ENCODE measurements around the gene TGFB2. TPM values are rescaled to one million over a fixed set of nuclear protein-coding genes. Genes with fewer than 3 reads are reported as not detected.

The TGFB2 gene
- polyA plus RNA-seq, 1 experiment: 4.8 TPM

DNA sequence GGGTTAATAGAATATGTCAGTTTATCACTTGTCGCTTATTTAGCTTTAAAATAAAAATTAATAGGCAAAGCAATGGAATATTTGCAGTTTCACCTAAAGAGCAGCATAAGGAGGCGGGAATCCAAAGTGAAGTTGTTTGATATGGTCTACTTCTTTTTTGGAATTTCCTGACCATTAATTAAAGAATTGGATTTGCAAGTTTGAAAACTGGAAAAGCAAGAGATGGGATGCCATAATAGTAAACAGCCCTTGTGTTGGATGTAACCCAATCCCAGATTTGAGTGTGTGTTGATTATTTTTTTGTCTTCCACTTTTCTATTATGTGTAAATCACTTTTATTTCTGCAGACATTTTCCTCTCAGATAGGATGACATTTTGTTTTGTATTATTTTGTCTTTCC is 98.1 kb downstream of the TGFB2 start:
- no peak for DNase-seq (ENCODE audit: low read depth)
- TF ChIP-seq, protein P1, sequence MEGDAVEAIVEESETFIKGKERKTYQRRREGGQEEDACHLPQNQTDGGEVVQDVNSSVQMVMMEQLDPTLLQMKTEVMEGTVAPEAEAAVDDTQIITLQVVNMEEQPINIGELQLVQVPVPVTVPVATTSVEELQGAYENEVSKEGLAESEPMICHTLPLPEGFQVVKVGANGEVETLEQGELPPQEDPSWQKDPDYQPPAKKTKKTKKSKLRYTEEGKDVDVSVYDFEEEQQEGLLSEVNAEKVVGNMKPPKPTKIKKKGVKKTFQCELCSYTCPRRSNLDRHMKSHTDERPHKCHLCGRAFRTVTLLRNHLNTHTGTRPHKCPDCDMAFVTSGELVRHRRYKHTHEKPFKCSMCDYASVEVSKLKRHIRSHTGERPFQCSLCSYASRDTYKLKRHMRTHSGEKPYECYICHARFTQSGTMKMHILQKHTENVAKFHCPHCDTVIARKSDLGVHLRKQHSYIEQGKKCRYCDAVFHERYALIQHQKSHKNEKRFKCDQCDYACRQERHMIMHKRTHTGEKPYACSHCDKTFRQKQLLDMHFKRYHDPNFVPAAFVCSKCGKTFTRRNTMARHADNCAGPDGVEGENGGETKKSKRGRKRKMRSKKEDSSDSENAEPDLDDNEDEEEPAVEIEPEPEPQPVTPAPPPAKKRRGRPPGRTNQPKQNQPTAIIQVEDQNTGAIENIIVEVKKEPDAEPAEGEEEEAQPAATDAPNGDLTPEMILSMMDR (IDR thresholded peaks at IDR 0.05; ENCODE audit: insufficient read depth, low read depth, low read length): no peak
- no peaks in the 10 kb centered on the region for H3K36me3 ChIP-seq (ENCODE audit: control insufficient read depth, insufficient read depth, low read length)
- H3K27me3 ChIP-seq (ENCODE audit: control insufficient read depth, insufficient read depth, low read length): no peaks in the 10 kb centered on the region
- H3K4me3 ChIP-seq (ENCODE audit: low read depth, low read length): no peak overlapping the region
- ChIA-PET POLR2A (no interaction called here), CTCF (no interaction called here)

- TF ChIP-seq, protein P1 (IDR thresholded peaks at IDR 0.05; ENCODE audit: insufficient read depth, low read depth, low read length): no peak
- ChIA-PET POLR2A (no interaction called here), CTCF (no interaction called here)
- no peak for DNase-seq (ENCODE audit: low read depth)
- Histone ChIP-seq H3K4me3 (ENCODE audit: low read depth, low read length) (no peak overlapping the region), H3K27me3 (ENCODE audit: control insufficient read depth, insufficient read depth, low read length) (no peaks in the 10 kb centered on the region), H3K36me3 (ENCODE audit: control insufficient read depth, insufficient read depth, low read length) (no peaks in the 10 kb centered on the region)
These were observed 99.0 kb downstream of the TGFB2 start for GRCh38 chr1:218444173-218444572.

DNA sequence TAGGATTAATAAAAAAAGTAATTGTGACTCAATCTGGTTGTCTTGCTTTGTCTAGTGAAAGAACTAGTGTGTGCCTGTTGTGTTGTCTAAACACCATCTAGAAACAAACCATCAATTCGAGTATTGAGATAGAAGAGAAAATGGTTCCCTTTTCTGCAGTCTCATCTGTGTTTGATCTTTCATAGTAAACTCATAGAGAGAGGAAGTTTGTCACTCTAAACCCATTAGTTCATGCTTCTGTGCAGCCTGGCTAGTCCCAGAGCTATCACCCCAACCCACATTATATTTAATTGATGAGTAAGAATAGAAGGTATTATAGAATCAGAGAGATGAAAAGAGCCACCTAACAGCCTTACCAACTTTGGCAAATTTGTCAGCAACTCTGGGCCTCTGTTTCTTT is 99.5 kb downstream of the TGFB2 start:
- no peaks in the 10 kb centered on the region for H3K36me3 ChIP-seq (ENCODE audit: control insufficient read depth, insufficient read depth, low read length)
- DNase-seq (ENCODE audit: low read depth): no peak
- ChIA-PET POLR2A (no interaction called here), CTCF (no interaction called here)
- H3K4me3 ChIP-seq (ENCODE audit: low read depth, low read length): no peak overlapping the region
- TF ChIP-seq, protein P1 (IDR thresholded peaks at IDR 0.05; ENCODE audit: insufficient read depth, low read depth, low read length): no peak
- no peaks in the 10 kb centered on the region for H3K27me3 ChIP-seq (ENCODE audit: control insufficient read depth, insufficient read depth, low read length)

- ChIA-PET POLR2A (interaction anchor here (0.7 kb wide), 1 partner anchor 13 kb away, joined by 3 read pairs; no protein-coding TSS in a partner anchor), CTCF (interaction anchor here (1.7 kb wide), 1 partner anchor 13 kb away, joined by 5 read pairs; no protein-coding TSS in a partner anchor)
- TF ChIP-seq, protein P1 (IDR thresholded peaks at IDR 0.05; ENCODE audit: insufficient read depth, low read depth, low read length): no peak
- Histone ChIP-seq H3K27me3 (ENCODE audit: control insufficient read depth, insufficient read depth, low read length) (no peaks in the 10 kb centered on the region), H3K4me3 (ENCODE audit: low read depth, low read length) (no peak overlapping the region), H3K36me3 (ENCODE audit: control insufficient read depth, insufficient read depth, low read length) (no peaks in the 10 kb centered on the region)
- DNase-seq (ENCODE audit: low read depth): no peak
These were observed 102.0 kb downstream of the TGFB2 start for GRCh38 chr1:218447010-218447689.

GRCh38 chr1:218451415-218451814 is 106.3 kb downstream of the TGFB2 start:
- DNase-seq (ENCODE audit: low read depth): no peak
- no peaks in the 10 kb centered on the region for H3K27me3 ChIP-seq (ENCODE audit: control insufficient read depth, insufficient read depth, low read length)
- POLR2A ChIA-PET: no interaction called here
- H3K4me3 ChIP-seq (ENCODE audit: low read depth, low read length): no peak overlapping the region
- no peaks in the 10 kb centered on the region for H3K36me3 ChIP-seq (ENCODE audit: control insufficient read depth, insufficient read depth, low read length)
- CTCF ChIA-PET: no interaction called here
- TF ChIP-seq, protein P1 (IDR thresholded peaks at IDR 0.05; ENCODE audit: insufficient read depth, low read depth, low read length): no peak

Data from BJ (cell line).